HG03159 (cell line): ENCODE data around the gene NLRP10.

Experiments used
- ATAC-seq: cut with Tn5 transposase; IDR thresholded peaks from one replicate; pipeline ENCODE4 v1.9.1; 2021; ENCODE audit warnings: mild to moderate bottlenecking, moderate library complexity; ENCODE audit not compliant: unreplicated experiment

Gene NLRP10

GRCh38 chr11:7977232-7977917 lies 12.1 kb upstream of the NLRP10 start:
- ATAC-seq: no peak

GRCh38 chr11:7974668-7975067 lies 9.4 kb upstream of the NLRP10 start:
- no peak for ATAC-seq

GRCh38 chr11:7973011-7973410 lies 7.8 kb upstream of the NLRP10 start:
- no peak for ATAC-seq

- no peak for ATAC-seq
Observed at GRCh38 chr11:7971846-7972245, 6.6 kb upstream of the NLRP10 start.

GRCh38 chr11:7969756-7970646 lies 4.8 kb upstream of the NLRP10 start:
- no peak for ATAC-seq

GRCh38 chr11:7968686-7969085 lies 3.4 kb upstream of the NLRP10 start:
- no peak for ATAC-seq

- no peak for ATAC-seq
Observed at GRCh38 chr11:7967826-7968225, 2.6 kb upstream of the NLRP10 start.

GRCh38 chr11:7967097-7967496 lies 1.9 kb upstream of the NLRP10 start:
- ATAC-seq: no peak

- ATAC-seq: no peak
Observed at GRCh38 chr11:7964873-7965272, 374 bp downstream of the NLRP10 start.

GRCh38 chr11:7964261-7964660 lies 986 bp downstream of the NLRP10 start:
- no peak for ATAC-seq

- ATAC-seq: no peak
Observed at GRCh38 chr11:7955191-7955590, 10.1 kb downstream of the NLRP10 start.

- ATAC-seq: no peak
Observed at GRCh38 chr11:7949934-7950333, 15.3 kb downstream of the NLRP10 start.

GRCh38 chr11:7944123-7944522 lies 21.1 kb downstream of the NLRP10 start:
- ATAC-seq: no peak

- ATAC-seq: no peak
Observed at GRCh38 chr11:7941608-7942007, 23.6 kb downstream of the NLRP10 start, which contains the start of gene OR10A3. TSS of gene OR10A3 (minus strand) at chr11:7941708. CDS start at chr11:7939520, 2,188 bp downstream.

- no peak for ATAC-seq
Observed at GRCh38 chr11:7941146-7941545, 24.1 kb downstream of the NLRP10 start.

- no peak for ATAC-seq
Observed at GRCh38 chr11:7936615-7937014, 28.6 kb downstream of the NLRP10 start.

GRCh38 chr11:7931168-7931567 lies 34.1 kb downstream of the NLRP10 start, which contains the start of gene OR10A6:
TSS of gene OR10A6 (minus strand) at chr11:7931268. CDS start at chr11:7928662, 2,606 bp downstream.
- no peak for ATAC-seq

- no peak for ATAC-seq
Observed at GRCh38 chr11:7927635-7928034, 37.6 kb downstream of the NLRP10 start.

GRCh38 chr11:7924536-7924935 lies 40.7 kb downstream of the NLRP10 start:
- ATAC-seq: no peak

- ATAC-seq: no peak
Observed at GRCh38 chr11:7918141-7918540, 47.1 kb downstream of the NLRP10 start.
